ENCODE data around the gene SOX13.

DNA sequence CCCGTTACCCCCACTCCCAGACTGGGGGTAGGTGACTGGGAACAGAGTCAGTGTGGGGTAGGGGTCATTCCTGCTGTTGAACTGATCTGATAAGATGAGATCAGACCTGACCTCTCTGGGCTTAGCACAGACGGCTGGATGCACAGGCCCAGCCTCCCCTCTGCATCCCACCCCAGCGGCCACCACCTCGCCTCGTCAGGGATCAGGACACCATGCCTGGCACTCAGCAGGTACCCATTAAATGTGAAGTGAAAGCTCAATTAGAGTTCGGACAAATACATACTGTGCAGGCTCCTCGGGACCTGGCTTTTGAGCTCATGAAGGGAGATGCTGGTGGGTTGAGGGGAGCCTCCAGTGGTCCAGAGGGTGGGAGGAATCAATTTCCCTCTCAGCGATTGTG, 15.7 kb downstream of the SOX13 start:
- TF ChIP-seq EP300 (IDR thresholded peaks at IDR 0.05; ENCODE audit: borderline replicate concordance) (no peak), FOXM1 (IDR thresholded peaks at IDR 0.05; ENCODE audit: borderline replicate concordance, low read depth) (no peak), CREB1 (IDR thresholded peaks at IDR 0.05; ENCODE audit: low read depth) (no peak), NFIC (IDR thresholded peaks at IDR 0.05) (no peak), TAF1 (IDR thresholded peaks at IDR 0.05; ENCODE audit: low read depth) (no peak), TEAD4 (IDR thresholded peaks at IDR 0.05) (no peak), RAD21 (IDR thresholded peaks at IDR 0.05; ENCODE audit: low read depth) (no peak), EGR1 (IDR thresholded peaks at IDR 0.05) (no peak), ZBTB7A (IDR thresholded peaks at IDR 0.05; ENCODE audit: low read depth) (no peak), CEBPB (IDR thresholded peaks at IDR 0.05) (no peak)
- TF ChIP-seq, protein P1, sequence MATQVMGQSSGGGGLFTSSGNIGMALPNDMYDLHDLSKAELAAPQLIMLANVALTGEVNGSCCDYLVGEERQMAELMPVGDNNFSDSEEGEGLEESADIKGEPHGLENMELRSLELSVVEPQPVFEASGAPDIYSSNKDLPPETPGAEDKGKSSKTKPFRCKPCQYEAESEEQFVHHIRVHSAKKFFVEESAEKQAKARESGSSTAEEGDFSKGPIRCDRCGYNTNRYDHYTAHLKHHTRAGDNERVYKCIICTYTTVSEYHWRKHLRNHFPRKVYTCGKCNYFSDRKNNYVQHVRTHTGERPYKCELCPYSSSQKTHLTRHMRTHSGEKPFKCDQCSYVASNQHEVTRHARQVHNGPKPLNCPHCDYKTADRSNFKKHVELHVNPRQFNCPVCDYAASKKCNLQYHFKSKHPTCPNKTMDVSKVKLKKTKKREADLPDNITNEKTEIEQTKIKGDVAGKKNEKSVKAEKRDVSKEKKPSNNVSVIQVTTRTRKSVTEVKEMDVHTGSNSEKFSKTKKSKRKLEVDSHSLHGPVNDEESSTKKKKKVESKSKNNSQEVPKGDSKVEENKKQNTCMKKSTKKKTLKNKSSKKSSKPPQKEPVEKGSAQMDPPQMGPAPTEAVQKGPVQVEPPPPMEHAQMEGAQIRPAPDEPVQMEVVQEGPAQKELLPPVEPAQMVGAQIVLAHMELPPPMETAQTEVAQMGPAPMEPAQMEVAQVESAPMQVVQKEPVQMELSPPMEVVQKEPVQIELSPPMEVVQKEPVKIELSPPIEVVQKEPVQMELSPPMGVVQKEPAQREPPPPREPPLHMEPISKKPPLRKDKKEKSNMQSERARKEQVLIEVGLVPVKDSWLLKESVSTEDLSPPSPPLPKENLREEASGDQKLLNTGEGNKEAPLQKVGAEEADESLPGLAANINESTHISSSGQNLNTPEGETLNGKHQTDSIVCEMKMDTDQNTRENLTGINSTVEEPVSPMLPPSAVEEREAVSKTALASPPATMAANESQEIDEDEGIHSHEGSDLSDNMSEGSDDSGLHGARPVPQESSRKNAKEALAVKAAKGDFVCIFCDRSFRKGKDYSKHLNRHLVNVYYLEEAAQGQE (IDR thresholded peaks at IDR 0.05; ENCODE audit: low read depth), result no peak
